ENCODE measurements around the gene SLC5A11.
"Not testable (repeated sequence)": the region's sequence is repeated elsewhere in the genome, so short reads cannot be mapped to it uniquely, and the experiment has no call there.

Gene SLC5A11

GRCh38 chr16:24810951-24811843 lies 34.6 kb upstream of the SLC5A11 start:
- TF ChIP-seq CTCF (IDR thresholded peaks at IDR 0.05; ENCODE audit: low read depth, low read length): no peak
- H3K27me3 ChIP-seq (ENCODE audit: insufficient read depth, low read depth, severe bottlenecking): no peaks in the 10 kb centered on the region
- no peak overlapping the region for H3K4me3 ChIP-seq (ENCODE audit: low read depth, low read length)
- peaks cover 92% of the 10 kb centered on the region for H3K36me3 ChIP-seq
- DNase-seq: no peak
- no peaks in the 10 kb centered on the region for H3K9me3 ChIP-seq (ENCODE audit: severe bottlenecking)
- no peak overlapping the region for H3K27ac ChIP-seq

DNA sequence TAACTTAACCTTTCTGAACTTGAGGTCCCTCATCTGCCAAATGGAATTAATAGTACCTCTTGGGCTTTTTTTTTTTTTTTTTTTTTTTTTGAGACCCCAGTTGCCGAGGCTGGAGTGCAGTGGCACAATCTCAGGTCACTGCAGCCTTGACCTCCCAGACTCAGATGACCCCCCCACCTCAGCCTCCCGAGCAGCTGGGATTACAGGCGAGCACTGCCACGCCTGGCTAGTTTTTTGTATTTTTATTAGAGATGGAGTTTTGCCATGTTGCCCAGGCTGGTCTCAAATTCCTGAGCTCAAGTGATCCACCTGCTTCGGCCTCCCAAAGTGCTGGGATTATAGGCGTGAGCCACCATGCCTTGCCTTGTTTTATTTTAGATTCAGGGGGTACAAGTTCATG lies 33.0 kb upstream of the SLC5A11 start:
- H3K36me3 ChIP-seq: peaks cover 92% of the 10 kb centered on the region
- H3K27ac ChIP-seq; DNase-seq; H3K27me3 ChIP-seq (ENCODE audit: insufficient read depth, low read depth, severe bottlenecking); H3K9me3 ChIP-seq (ENCODE audit: severe bottlenecking); H3K4me3 ChIP-seq (ENCODE audit: low read depth, low read length): not testable (repeated sequence)

GRCh38 chr16:24815021-24815420 lies 30.7 kb upstream of the SLC5A11 start:
- no peak overlapping the region for H3K4me3 ChIP-seq (ENCODE audit: low read depth, low read length)
- H3K27me3 ChIP-seq (ENCODE audit: insufficient read depth, low read depth, severe bottlenecking): no peaks in the 10 kb centered on the region
- no peak for DNase-seq
- no peak overlapping the region for H3K27ac ChIP-seq
- no peak for TF ChIP-seq CTCF (IDR thresholded peaks at IDR 0.05; ENCODE audit: low read depth, low read length)
- no peaks in the 10 kb centered on the region for H3K9me3 ChIP-seq (ENCODE audit: severe bottlenecking)
- H3K36me3 ChIP-seq: peaks cover 93% of the 10 kb centered on the region

GRCh38 chr16:24816688-24817087 lies 29.1 kb upstream of the SLC5A11 start:
- no peak for TF ChIP-seq CTCF (IDR thresholded peaks at IDR 0.05; ENCODE audit: low read depth, low read length)
- H3K36me3 ChIP-seq: peaks cover 93% of the 10 kb centered on the region
- H3K27me3 ChIP-seq (ENCODE audit: insufficient read depth, low read depth, severe bottlenecking): no peaks in the 10 kb centered on the region
- H3K9me3 ChIP-seq (ENCODE audit: severe bottlenecking): no peaks in the 10 kb centered on the region
- no peak overlapping the region for H3K27ac ChIP-seq
- no peak for DNase-seq
- no peak overlapping the region for H3K4me3 ChIP-seq (ENCODE audit: low read depth, low read length)

- Histone ChIP-seq H3K4me3 (ENCODE audit: low read depth, low read length) (no peak overlapping the region), H3K27ac (no peak overlapping the region), H3K36me3 (peaks cover 89% of the 10 kb centered on the region), H3K9me3 (ENCODE audit: severe bottlenecking) (no peaks in the 10 kb centered on the region), H3K27me3 (ENCODE audit: insufficient read depth, low read depth, severe bottlenecking) (no peaks in the 10 kb centered on the region)
- TF ChIP-seq CTCF (IDR thresholded peaks at IDR 0.05; ENCODE audit: low read depth, low read length): no peak
- no peak for DNase-seq
These were observed 26.2 kb upstream of the SLC5A11 start for GRCh38 chr16:24819462-24820040.

GRCh38 chr16:24820522-24820921 lies 25.2 kb upstream of the SLC5A11 start:
- no peaks in the 10 kb centered on the region for H3K27me3 ChIP-seq (ENCODE audit: insufficient read depth, low read depth, severe bottlenecking)
- no peak overlapping the region for H3K27ac ChIP-seq
- H3K9me3 ChIP-seq (ENCODE audit: severe bottlenecking): no peaks in the 10 kb centered on the region
- H3K4me3 ChIP-seq (ENCODE audit: low read depth, low read length): no peak overlapping the region
- peaks cover 84% of the 10 kb centered on the region for H3K36me3 ChIP-seq
- DNase-seq: no peak
- no peak for TF ChIP-seq CTCF (IDR thresholded peaks at IDR 0.05; ENCODE audit: low read depth, low read length)

Measured in WERI-Rb-1 (cell line).